ENCODE results near the gene CTNNBL1.

CTNNBL1 gene

DNA sequence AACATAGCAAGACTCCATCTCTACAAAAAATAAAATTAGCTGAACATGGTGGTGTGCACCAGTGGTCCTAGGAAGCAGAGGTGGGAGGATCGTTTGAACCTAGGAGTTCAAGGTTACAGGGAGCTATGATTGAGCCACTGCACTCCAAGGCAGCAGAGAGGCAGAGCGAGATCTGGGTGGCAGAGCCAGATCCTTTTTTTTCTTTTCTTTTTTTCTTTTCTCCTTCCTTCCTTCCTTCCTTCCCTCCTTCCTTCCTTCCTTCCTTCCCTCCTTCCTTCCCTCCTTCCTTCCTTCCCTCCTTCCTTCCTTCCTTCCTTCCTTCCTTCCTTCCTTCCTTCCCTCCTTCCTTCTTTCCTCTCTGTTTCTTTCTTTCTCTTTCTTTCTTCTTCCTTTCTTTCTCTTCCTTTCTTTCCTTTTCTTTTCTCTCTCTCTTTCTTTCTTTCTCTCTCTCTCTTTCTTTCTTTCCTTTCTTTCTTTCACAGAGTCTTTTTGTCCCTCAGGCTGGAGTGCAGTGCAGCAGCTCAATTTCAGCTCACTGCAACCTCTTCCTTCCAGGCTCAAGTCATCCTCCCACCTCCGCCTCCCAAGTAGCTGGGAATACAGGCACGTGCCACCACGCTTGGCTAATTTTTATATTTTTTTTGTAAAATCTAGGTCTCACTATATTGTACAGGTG is 199.9 kb downstream of the CTNNBL1 start:
- Mint-ChIP-seq H3K27me3 (peaks cover 12 to 18% of the 10 kb centered on the region in 2 donors), H3K36me3 (ENCODE audit: insufficient read depth) (no peaks in the 10 kb centered on the region), H3K27ac (no peak overlapping the region), H3K4me1 (ENCODE audit: low read depth in 2 of 2) (peaks cover 0 to 3% of the 10 kb centered on the region in 2 donors), H3K9me3 (no peaks in the 10 kb centered on the region), H3K4me3 (no peak overlapping the region)
- ATAC-seq (replicated peaks) (no peak), DNase-seq (no peak)

DNA sequence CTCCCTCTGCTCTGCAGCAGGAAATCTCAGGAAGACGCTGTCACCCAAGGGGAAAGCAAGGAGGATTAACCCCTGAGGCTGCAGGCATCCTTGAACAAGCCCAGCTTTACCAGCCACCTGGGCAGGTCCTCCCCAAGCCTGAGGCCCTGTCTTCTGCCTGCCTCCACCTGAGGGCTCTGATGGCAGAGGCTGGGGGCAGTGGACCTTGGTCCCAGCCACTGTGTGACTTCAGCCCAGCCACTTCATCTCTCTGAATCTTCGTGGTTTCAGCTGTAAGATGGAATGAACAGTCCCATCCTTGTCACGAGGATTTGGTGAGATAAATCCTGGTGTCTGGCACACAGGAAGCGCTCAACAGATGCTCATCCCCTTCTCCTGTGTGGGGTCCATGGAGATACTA is 200.6 kb downstream of the CTNNBL1 start:
- Mint-ChIP-seq H3K4me3 (no peak overlapping the region), H3K27ac (no peak overlapping the region), H3K4me1 (ENCODE audit: low read depth in 2 of 2) (peaks cover 0 to 3% of the 10 kb centered on the region in 2 donors), H3K9me3 (no peaks in the 10 kb centered on the region), H3K36me3 (ENCODE audit: insufficient read depth) (no peaks in the 10 kb centered on the region), H3K27me3 (peaks cover 17 to 26% of the 10 kb centered on the region in 2 donors)
- DNase-seq (no peak), ATAC-seq (replicated peaks) (no peak)

DNA sequence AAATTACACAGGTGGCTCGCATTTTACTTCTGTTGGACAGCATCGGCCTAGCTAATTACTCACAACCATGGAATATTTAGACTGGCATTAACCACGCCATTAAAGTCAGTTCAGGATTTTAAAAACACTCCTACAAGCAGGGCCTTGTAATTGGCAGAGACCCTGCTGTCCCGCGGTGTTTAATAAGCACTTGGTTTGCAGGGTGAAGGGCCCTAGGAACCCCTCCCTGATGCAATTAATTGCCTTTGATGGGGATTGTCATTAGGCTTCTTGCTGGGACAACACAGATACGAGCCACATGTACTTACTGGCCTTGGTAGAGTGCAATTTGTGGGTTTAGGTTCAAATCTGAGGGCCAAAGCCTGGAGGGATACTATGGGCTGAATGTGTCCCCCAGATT is 201.3 kb downstream of the CTNNBL1 start:
- Mint-ChIP-seq H3K27me3 (peaks cover 16 to 26% of the 10 kb centered on the region in 2 donors), H3K27ac (no peak overlapping the region), H3K4me3 (no peak overlapping the region), H3K9me3 (no peaks in the 10 kb centered on the region), H3K4me1 (ENCODE audit: low read depth in 2 of 2) (peaks cover 0 to 3% of the 10 kb centered on the region in 2 donors), H3K36me3 (ENCODE audit: insufficient read depth) (no peaks in the 10 kb centered on the region)
- DNase-seq (no peak), ATAC-seq (replicated peaks) (no peak)

DNA sequence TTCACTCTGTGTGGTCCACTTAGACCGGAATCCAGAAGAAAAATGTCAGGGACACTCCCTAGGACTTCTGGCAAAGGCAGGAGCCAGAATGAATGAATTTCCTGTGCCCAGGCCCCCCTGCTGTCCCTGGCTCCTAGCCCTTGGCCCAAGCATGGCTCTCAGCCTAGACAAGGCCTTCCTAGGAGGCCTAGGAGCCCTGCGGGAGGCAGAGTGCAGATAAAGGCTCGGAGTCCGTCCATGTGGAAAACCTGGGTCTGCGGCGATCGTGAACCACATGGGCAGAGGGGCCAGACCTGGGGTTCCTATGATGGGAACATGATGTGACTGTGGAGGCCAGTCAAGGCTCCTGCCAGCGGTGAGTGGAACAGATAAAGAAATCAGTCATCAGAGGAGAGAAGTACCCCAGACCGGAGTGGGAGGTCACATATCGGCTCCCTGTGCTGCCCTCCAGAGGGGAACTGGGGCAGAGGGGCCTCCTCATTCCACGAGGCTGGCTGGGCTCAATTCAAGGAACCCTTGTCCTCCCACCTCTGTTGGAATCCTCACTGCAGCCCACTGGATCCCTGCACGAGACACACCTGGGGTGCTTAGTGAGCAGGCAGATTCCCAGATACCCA is 203.2 kb downstream of the CTNNBL1 start:
- Mint-ChIP-seq H3K36me3 (ENCODE audit: insufficient read depth) (no peaks in the 10 kb centered on the region), H3K4me3 (no peak overlapping the region), H3K4me1 (ENCODE audit: low read depth in 2 of 2) (peaks cover 4 to 7% of the 10 kb centered on the region in 2 donors), H3K27ac (no peak overlapping the region), H3K27me3 (peaks cover 28 to 43% of the 10 kb centered on the region in 2 donors), H3K9me3 (no peaks in the 10 kb centered on the region)
- no peak for ATAC-seq (replicated peaks)
- no peak for DNase-seq

DNA sequence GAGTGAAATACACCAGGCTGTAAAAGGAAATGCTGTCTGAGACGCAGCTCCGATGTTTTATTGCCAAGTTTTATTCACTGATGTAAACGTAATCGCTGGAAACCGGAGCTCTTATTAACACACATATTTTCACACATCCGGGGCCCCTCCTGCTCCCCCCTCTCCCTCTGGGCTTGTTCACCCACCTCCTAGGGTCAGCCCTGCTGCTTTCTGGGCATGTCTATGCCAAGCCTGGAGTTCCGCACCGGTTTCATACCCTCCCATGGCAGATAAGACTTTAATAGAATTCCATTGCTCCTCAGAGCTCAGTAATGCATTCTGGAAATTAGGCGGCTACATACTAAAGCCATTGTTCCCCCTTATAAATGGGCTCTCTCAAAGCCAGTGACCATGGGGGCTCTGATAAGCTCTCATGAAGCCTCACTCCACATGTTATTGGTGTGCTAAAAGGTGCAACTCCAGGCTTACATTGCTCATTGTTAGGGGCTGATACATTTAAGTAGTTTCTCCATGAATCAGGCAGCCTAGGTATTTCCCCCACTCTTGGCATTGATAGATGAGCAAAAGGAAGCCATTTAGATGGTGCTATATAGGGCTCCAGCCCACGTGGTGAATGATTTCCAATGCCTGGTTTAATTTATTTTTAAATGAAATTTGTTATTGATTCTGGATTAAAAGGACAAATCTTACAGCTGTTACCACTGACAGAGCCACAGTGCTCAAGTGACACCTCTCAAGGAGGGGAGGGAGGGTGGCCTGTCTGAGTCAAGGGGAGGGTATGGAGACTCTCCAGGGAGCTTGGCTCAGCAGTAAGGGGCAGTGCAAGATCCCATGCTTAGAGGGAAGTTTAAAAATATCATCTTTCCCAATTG is 204.6 kb downstream of the CTNNBL1 start:
- no peaks in the 10 kb centered on the region for H3K36me3 Mint-ChIP-seq (ENCODE audit: insufficient read depth)
- ATAC-seq (replicated peaks) (no peak), DNase-seq (no peak)
- peaks cover 7% of the 10 kb centered on the region in 2 donors for H3K4me1 Mint-ChIP-seq (ENCODE audit: low read depth in 2 of 2)
- H3K9me3 Mint-ChIP-seq, result no peaks in the 10 kb centered on the region
- H3K27me3 Mint-ChIP-seq, result peaks cover 34 to 51% of the 10 kb centered on the region in 2 donors
- no peak overlapping the region for H3K27ac Mint-ChIP-seq
- no peak overlapping the region for H3K4me3 Mint-ChIP-seq

DNA sequence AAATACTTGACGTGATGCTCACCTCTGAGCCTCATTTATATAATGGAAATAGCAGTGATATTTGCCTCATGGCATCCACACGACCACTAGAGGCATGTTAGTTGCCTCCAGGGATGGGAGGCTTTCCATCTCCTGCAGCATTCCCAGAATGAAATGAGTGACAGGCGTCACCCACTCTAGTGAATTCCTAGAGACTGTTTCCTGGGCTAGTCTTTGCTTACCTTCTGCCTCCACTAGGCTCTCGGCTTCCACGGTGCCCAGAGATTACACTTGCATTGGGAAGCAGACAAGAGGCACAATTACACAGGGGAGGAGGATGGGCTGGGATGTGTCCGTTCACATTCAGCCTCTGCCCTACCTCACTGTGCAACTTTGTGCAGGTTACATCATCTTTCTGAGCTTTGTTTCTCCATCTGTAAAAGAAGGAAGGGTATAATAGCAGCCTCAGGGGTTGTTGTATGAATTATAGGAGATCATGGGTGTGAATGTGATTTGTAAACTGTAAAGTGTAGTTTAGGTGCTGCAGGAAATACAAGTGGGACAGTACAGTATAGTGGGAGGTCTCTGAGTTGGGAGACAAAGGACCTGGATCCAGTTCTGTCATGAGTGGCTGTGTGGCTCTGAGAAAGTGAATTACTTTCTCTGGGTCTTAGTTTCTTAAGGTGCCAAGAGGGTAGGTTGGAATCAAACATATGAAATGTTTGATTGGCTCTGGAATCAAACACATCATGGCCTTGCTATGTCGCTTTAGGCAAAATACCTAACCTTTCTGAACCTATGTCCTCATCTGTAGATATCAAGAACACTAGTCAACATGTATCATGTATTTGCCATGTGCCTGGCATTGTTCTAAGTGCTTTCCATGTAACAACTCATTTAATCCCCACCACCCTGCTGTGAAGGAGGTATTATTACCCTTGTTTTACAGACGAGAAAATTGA is 205.5 kb downstream of the CTNNBL1 start:
- Mint-ChIP-seq H3K27ac (no peak overlapping the region), H3K4me1 (ENCODE audit: low read depth in 2 of 2) (peaks cover 9 to 12% of the 10 kb centered on the region in 2 donors), H3K36me3 (ENCODE audit: insufficient read depth) (no peaks in the 10 kb centered on the region), H3K9me3 (no peaks in the 10 kb centered on the region), H3K4me3 (no peak overlapping the region), H3K27me3 (peaks cover 43 to 60% of the 10 kb centered on the region in 2 donors)
- ATAC-seq (replicated peaks), result no peak
- DNase-seq, result no peak

DNA sequence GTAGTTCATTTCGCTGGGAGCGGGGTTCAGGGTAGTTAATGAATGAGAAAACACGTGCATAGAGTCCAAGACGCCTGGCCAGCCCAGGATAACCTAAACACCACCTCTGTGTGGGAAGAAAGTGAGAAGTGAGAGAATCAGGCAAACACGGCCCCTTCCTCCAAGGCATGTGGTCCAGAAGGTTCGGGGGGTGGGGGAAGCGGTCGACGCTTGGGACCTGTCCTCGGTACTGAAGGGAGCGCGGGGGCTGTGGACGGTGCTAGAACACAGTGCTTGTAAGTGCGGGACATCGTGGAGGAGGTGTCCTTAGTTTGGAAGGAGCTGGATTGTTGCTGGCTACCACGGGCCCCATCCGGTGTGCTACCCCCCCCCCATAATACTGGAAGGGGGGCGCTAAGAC is 207.4 kb downstream of the CTNNBL1 start:
- H3K4me3 Mint-ChIP-seq, result no peak overlapping the region
- no peaks in the 10 kb centered on the region for H3K9me3 Mint-ChIP-seq
- ATAC-seq (replicated peaks), result no peak
- no peak overlapping the region for H3K27ac Mint-ChIP-seq
- peaks cover 61 to 79% of the 10 kb centered on the region in 2 donors for H3K27me3 Mint-ChIP-seq
- DNase-seq, result no peak
- no peaks in the 10 kb centered on the region for H3K36me3 Mint-ChIP-seq (ENCODE audit: insufficient read depth)
- H3K4me1 Mint-ChIP-seq (ENCODE audit: low read depth in 2 of 2), result peaks cover 9 to 12% of the 10 kb centered on the region in 2 donors

DNA sequence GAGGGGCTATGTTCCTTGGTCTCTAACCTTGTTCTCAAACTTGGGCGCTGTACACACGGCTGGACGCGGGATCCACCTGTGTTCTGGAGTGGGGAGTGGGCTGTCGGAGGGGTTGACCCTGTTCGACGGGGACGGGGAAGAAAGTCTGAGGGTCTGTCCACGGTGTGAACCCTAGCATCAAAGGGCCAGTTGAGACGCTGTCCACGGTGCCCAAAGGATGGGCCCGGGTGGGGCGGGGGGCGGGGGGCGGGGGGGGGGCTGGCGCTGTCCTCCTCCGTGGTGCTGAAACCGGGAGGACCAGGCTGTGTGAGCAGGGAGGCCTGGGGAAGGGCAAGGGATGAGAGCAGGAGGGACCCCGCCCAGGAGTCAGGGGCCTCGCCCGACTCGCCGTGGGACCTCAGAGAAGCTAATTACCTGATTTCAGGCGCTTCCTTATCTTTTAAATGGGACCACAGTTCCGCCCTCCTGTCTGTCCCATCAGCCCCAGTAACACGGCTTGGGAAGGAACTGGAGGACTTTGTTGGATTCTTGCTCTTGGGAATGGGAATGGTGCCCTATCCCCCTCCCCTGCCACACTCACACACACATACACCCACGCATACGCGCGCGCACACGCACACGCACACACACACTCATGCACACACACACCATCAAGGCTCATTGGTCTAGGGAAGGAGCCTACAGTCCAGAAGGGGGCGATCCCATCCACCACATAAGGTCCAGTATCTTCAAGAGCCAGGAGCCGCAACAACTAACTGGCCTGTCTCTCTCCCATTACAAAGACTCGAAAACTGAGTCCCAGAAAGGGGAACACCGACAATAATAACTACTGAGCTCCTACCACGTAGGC is 208.0 kb downstream of the CTNNBL1 start:
- Mint-ChIP-seq H3K27me3 (peaks cover 67 to 86% of the 10 kb centered on the region in 2 donors), H3K9me3 (no peaks in the 10 kb centered on the region), H3K4me1 (ENCODE audit: low read depth in 2 of 2) (peaks cover 9 to 12% of the 10 kb centered on the region in 2 donors), H3K4me3 (peak overlapping the region; percentile 13 to 21), H3K36me3 (ENCODE audit: insufficient read depth) (no peaks in the 10 kb centered on the region), H3K27ac (no peak overlapping the region)
- ATAC-seq (replicated peaks) (no peak), DNase-seq (no peak)

DNA sequence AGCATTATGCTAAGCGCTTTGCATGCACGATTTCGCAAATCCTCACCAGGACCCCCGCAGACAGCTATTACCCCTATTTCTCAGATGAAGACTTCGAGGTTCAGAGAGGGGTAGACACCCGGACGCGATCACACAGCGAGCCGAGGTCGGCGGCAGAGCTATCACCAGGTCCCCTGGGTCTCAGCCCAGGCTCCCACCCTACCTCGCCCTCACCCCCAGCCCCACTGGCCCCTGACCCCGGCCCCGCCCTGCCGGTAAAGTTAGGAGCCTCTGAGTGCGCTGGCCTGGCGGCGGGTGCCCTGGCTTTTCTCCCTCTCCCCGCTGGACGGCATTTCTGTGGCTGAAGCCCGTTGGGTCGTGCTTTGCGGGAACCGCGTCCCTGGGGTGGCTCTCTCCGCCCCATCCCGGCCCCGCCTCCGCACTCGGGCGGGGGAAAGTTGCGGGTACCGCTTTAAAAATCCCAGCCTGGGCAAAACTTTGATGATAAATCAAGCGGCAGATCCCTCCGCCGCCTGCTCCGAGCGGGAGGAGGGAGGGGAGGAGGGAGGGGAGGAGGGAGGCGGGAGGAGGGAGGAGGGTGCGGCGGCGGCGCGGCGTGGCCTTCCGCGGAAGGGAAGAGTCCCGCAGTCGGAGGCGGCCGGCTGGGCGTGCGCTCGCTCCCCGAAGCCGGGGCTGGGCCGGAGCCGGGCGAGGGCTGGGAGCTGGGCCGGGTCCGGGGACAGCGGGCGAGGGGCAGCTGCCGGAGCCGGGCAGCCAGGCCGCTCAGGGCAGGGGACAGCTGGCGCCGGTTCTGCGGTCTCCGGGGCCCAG is 208.9 kb downstream of the CTNNBL1 start, which contains the start of gene VSTM2L:
TSS of gene VSTM2L (plus strand) at position 624 of the 810 bp plus-strand sequence. CDS start 224 bp downstream, outside the sequence.
- Mint-ChIP-seq H3K4me3 (peak within 1 kb of the TSS; percentile 68 to 73), H3K9me3 (no peaks in the 10 kb centered on the region), H3K36me3 (ENCODE audit: insufficient read depth) (no peaks in the 10 kb centered on the region), H3K27me3 (peaks cover 69 to 94% of the 10 kb centered on the region in 2 donors), H3K4me1 (ENCODE audit: low read depth in 2 of 2) (peaks cover 9 to 12% of the 10 kb centered on the region in 2 donors), H3K27ac (no peak within 1 kb of the TSS)
- ATAC-seq (replicated peaks) (no peak), DNase-seq (no peak)

DNA sequence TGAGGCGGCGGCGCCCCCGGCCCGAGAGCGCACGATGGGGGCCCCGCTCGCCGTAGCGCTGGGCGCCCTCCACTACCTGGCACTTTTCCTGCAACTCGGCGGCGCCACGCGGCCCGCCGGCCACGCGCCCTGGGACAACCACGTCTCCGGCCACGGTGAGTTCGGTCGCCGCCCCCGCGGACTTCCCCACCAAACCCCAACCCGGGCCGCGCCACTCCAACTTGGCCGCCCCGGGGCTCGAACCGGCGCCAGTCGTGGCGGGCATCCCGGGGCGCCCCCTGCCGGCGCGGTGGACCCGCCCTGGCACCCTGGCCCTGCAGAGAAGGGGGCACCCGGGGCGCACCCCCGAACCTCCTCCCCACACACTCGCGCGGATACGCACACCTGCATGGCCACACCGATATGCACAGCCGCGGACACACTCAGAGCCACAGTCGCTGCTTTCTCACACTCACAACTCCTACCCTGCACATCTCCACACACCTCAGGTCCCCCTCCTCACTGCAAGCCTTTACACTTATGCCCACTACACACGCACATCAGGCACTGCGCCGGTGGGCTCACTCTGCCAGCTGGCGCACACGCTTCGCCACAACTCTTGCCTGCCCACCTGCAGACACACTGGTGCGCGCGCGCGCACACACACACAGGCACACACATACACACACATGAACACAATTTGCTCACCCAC is 209.6 kb downstream of the CTNNBL1 start:
- H3K4me3 Mint-ChIP-seq, result peak overlapping the region; percentile 68 to 73
- no peak for DNase-seq
- H3K36me3 Mint-ChIP-seq (ENCODE audit: insufficient read depth), result no peaks in the 10 kb centered on the region
- ATAC-seq (replicated peaks), result no peak
- H3K27ac Mint-ChIP-seq, result no peak overlapping the region
- no peaks in the 10 kb centered on the region for H3K9me3 Mint-ChIP-seq
- H3K4me1 Mint-ChIP-seq (ENCODE audit: low read depth in 2 of 2), result peaks cover 9 to 12% of the 10 kb centered on the region in 2 donors
- H3K27me3 Mint-ChIP-seq, result peaks cover 68 to 94% of the 10 kb centered on the region in 2 donors

DNA sequence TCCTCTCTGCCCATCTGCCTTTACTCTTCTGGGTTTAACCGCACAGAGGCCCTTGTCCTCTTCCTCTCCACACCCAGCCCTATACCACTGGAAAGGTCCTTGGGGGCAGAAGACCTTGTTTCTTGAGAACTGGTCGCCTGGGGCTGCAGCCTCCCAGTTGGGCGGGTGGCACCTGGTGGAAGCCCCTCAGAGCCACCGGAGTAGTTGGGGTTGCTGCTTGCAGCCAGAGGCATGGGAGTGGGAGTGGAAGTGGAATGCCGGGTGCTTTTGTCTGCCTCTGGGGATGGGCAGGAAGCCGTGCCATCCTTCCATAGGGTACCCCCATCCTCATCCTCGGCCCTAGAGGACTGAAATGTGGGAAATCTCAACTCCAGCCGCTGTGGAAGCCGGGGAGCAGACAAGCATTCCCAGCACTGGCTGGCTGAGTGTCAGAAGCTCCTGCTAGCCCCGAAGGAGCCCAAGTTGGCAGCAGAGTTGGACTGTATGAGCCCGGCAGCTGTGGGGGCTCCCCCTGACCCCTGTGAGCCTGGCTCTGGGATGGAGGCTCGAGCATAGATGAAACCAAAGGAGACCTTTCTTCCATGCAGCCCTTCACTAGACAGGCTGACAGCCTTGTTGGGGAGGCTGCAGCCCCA is 210.3 kb downstream of the CTNNBL1 start:
- Mint-ChIP-seq H3K27ac (no peak overlapping the region), H3K4me1 (ENCODE audit: low read depth in 2 of 2) (peaks cover 9 to 12% of the 10 kb centered on the region in 2 donors), H3K9me3 (no peaks in the 10 kb centered on the region), H3K27me3 (peaks cover 70 to 94% of the 10 kb centered on the region in 2 donors), H3K36me3 (ENCODE audit: insufficient read depth) (no peaks in the 10 kb centered on the region), H3K4me3 (peak overlapping the region; percentile 68 to 73)
- ATAC-seq (replicated peaks), result no peak
- DNase-seq, result no peak
